H1 (cell line): ENCODE data around the gene ADCY5. TPM values are rescaled to one million over a fixed set of nuclear protein-coding genes. Genes with fewer than 3 reads are reported as not detected.

Experiments used
- CHD2 ChIP-seq: IDR thresholded peaks from 2 replicates; pipeline ENCODE4 v1.6.1; 2012; ENCODE audit warnings: low read length, improper control_type of control experiment
- KDM5A ChIP-seq: fragments of 200-600 bp; IDR thresholded peaks from 2 replicates; pipeline ENCODE4 v1.7.1; 2012; ENCODE audit warnings: mild to moderate bottlenecking, low read length, inconsistent platforms, mixed read lengths
- RFX5 ChIP-seq: IDR thresholded peaks from 2 replicates; pipeline ENCODE4 v1.6.1; 2011; ENCODE audit warnings: low read depth, low read length, improper control_type of control experiment, borderline replicate concordance
- polyA plus RNA-seq, 7 experiments: library from polyadenylated mRNA; depleted of rRNA in 3 of 7; stranded (reverse) in 5 of 7; unstranded in 2 of 7; fragments of >200 nt in 5 of 7; fragments of 200-250 nt in 2 of 7; gene quantifications; 1 replicate in 5 of 7; 2 replicates in 1 of 7; 4 replicates in 1 of 7; pipeline versions ENCODE4 v1.2.1 to v1.2.3, GENCODE V29; 2011 to 2013; ENCODE audit warnings: missing spikeins in 2 of 7, mixed read lengths in 2 of 7
- total RNA-seq: library from RNA; stranded (reverse); fragmentation: NEBNext Ultra II Directional; extraction: Animal tissue kit (Norgen Biotek cat#: 25700); gene quantifications from 2 replicates; pipeline ENCODE4 v1.2.1, GENCODE V29; 2021

ADCY5 gene
- total and polyA plus RNA-seq, 2 of the 8 experiments (the other 6 are each of a cell fraction or from before 2014, with no cell fraction given) = 18.9 to 40.8 TPM

DNA sequence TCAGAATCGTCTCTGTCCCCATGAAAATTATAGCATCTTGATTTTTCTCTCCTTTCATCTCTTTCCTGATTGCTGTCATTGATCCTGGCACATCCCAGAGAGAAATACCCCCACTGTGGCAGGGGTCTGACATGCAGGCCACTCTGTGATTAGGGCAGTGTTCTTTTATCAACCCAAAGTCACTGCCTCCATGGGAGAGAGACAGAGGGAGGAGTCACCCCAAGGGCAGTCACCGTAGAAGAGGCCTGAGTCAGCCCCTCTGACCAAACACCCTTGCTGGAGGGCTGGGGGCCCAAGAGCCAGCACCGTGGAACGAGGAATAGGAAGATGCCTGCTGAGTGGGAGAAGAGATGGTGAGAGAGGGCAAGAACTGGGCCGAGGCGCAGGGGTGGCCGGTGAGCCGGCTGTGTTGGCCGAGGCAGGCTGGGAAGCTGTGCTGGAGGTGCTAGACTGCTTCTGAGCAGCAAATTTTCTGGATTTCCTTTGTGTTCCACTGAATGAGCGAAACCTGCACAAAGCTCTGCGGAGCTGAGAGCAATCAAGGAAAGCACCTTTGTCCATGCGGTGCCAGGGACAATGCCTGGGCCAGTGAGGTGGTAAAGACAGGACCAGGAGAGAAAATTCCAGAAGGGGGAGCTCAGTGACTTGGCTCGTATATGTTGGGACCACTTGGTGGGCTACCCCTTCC is 103.8 kb downstream of the ADCY5 start (continued):
- TF ChIP-seq RFX5 (no peak), CHD2 (no peak), KDM5A (no peak)
